CD1c-positive myeloid dendritic cell (primary cell): Measurements from ENCODE around the gene TRPC4AP.

Experiments
- DNase-seq: peaks from one replicate; pipeline ENCODE4 v3.0.0-alpha.2; 2016; ENCODE audit errors: extremely low spot score

The TRPC4AP gene

DNA sequence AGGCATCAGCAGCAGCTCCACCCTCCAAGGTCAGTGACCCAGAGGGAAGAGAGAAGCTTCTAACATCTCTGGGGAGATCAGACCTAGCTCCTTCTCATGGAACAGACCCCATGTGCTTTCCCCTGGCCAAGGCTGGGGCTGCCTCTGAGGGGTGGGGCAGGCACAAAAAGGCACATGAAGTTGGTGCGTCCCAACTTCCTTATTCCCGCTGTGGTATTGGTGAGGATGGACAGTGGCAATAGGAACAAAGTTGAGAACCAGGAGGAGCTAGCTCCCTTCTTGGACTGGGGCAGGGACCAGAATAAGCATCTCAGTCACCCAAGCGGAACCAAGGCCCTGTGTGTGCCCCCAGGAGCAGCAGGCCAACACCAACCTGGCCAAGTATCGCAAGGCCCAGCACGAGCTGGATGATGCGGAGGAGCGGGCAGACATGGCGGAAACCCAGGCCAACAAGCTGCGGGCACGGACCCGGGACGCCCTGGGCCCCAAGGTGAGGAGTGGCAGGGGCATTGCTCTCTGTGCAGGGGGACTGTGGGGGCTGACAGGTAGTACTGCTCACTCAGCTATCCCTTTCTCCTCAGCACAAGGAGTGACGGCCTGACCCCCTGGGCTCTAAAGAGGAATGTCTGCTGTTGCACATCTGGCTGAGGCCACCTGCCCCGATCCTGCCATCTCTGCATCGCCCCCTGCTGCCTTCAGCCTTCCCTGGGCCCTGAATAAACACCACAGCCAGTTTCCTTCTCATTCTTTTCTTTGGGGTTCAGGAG, 90.8 kb downstream of the TRPC4AP start:
- DNase-seq: no peak

DNA sequence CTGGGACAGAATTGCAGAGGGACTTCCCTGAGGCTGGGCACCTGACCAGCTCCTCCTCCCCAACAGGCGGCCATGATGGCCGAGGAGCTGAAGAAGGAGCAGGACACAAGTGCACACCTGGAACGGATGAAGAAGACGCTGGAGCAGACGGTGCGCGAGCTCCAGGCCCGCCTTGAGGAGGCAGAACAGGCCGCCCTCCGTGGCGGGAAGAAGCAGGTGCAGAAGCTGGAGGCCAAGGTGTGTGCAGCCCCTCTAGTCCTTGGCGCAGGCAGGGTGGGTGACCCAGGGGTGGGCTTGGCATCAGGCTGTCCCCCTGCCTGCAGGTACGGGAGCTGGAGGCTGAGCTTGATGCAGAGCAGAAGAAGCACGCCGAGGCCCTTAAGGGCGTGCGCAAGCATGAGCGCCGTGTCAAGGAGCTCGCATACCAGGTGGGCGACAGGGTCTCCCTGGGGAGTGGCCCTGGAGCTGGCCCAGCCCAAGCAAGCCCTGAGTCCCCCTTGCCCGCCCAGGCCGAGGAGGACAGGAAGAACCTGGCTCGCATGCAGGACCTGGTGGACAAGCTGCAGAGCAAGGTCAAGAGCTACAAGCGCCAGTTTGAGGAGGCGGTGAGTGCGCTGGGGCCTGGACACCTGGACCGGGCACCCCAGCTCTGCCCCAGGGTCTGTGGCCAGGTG, 91.5 kb downstream of the TRPC4AP start:
- no peak for DNase-seq

DNA sequence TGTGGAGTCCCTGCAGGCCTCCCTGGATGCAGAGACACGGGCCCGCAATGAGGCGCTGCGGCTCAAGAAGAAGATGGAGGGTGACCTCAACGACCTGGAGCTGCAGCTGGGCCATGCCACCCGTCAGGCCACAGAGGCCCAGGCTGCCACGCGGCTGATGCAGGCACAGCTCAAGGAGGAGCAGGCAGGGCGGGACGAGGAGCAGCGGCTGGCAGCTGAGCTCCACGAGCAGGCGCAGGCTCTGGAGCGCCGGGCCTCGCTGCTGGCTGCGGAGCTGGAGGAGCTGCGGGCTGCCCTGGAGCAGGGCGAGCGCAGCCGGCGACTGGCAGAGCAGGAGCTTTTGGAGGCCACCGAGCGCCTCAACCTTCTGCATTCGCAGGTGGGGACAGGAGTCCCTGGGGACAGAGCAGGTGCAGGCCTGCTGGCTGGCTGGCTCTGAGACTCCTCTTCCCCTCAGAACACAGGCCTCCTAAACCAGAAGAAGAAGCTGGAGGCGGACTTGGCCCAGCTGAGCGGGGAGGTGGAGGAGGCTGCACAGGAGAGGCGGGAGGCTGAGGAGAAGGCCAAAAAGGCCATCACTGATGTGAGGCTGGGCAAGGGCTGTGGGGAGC, 92.2 kb downstream of the TRPC4AP start:
- no peak for DNase-seq

DNA sequence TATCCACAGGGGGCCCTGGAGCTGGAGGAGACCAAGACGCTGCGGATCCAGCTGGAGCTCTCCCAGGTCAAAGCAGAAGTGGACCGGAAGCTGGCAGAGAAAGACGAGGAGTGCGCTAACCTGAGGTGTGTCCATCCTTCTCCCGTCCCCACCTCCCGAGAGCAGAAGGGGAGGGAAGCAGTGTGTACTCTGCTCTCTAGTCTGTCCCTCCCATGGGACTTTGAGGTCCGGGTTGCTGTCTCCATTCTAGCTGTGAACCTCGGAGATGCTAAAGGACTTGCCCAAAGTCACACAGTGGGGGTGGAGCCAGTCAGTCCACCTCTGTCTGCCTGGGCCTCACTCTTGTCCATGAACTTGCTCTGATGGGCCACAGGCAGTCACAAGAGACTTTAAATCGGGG, 92.8 kb downstream of the TRPC4AP start:
- no peak for DNase-seq

DNA sequence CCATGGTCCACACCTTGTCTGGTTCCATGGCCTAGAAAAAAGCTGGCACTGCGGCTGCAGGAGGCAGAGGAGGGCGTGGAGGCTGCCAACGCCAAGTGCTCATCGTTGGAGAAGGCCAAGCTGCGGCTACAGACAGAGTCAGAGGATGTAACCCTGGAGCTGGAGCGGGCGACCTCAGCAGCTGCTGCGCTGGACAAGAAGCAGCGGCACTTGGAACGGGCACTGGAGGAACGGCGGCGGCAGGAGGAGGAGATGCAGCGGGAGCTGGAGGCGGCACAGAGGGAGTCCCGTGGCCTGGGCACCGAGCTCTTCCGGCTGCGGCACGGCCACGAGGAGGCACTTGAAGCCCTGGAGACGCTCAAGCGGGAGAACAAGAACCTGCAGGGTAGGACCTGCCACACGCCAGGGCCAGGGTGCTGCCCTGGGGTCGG, 93.6 kb downstream of the TRPC4AP start:
- DNase-seq: no peak

DNA sequence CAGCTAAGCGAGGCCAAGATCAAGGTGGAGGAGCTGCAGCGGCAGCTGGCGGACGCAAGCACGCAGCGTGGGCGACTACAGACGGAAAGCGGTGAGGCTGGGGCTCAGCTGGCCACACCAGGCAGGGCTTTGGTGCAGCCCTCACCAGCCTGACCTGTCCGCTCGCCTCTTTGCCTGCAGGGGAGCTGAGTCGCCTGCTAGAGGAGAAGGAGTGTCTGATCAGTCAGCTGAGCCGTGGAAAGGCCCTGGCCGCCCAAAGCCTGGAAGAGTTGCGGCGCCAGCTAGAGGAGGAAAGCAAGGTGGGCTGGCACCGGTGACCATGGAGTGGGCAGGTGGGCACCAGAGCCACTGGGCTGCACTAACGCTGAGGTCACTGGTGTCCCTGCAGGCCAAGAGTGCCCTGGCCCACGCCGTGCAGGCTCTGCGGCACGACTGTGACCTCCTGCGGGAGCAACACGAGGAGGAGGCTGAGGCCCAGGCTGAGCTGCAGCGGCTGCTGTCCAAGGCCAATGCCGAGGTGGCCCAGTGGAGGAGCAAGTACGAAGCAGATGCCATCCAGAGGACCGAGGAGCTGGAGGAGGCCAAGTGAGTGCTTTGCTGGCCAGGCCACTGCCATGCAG, 94.2 kb downstream of the TRPC4AP start:
- DNase-seq: no peak

DNA sequence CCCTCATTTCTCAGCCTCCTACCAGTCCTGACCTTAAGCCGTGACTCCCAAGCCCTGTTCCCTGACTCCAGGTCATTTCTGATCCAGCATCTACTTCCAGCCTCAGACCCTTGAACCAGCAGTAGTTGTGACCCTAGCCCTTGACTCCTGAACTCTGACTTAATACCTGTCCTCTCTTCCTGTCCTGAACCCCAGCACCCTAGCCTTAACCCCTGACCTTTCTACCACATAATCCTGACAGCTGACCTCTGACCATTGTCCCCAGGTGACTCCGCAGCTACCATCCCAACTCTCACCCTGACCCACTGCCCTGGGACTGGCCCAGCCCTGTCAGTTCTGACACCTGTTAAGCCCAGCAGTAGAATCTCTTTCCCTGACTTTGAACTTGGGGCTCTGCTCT, 94.8 kb downstream of the TRPC4AP start:
- no peak for DNase-seq

DNA sequence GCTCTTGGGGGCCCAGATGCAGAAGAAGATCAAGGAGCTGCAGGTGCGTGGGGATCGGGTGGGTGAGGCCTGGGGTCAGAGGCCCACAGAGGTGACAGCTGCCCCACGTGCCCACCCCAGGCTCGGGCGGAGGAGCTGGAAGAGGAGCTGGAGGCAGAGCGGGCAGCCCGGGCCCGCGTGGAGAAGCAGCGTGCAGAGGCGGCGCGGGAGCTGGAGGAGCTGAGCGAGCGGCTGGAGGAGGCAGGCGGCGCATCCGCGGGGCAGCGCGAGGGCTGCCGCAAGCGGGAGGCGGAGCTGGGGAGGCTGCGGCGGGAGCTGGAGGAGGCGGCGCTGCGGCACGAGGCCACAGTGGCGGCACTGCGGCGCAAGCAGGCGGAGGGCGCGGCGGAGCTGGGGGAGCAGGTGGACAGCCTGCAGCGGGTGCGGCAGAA, 95.5 kb downstream of the TRPC4AP start:
- no peak for DNase-seq

DNA sequence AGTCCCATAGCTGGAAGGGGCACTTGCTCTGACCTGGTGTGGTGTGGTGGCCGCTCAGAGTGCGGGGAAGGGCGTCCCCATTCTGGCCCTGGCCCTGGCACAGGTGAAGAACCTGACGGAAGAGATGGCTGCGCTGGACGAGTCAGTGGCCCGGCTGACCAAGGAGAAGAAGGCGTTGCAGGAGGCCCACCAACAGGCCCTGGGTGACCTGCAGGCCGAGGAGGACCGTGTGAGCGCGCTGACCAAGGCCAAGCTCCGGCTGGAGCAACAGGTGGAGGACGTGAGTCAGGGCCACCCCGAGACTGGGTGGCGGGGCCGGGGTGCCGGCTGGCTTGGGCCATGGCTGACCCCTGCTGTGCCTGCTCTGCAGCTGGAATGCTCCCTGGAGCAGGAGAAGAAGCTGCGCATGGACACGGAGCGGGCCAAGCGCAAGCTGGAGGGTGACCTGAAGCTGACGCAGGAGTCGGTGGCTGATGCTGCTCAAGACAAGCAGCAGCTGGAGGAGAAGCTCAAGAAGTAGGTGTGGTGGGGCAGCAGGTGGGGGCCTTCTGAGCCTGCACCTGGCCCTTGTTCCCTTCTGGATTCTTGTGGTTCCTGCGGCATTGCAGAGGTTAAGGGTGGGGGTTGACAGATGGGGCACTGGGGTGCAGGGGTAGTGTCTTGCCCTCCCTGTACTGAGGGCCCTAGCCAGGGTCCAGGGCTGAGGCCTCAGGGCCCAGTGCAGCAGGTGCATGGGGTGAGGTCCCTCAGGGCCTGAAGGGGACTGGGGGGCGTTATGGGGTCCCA, 96.2 kb downstream of the TRPC4AP start:
- DNase-seq: no peak

DNA sequence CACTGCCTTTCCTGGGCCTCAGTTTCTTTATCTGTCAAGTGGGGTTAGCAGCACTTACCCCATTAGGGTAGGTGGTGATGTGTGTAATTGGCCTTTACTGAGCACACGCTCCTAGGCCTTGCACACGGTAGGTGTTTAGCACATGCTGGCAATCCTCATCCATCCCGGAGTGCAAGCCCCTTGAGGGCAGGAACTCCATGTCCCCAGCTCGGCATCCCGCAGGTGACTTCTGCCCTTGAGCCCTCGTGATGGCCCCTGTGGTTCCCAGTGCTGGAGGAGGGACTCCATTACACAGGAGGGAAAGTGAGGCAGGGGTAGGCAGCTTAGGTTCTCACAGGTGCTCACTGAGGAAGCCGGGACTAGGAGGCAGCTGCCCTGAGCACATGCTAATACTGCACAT, 96.9 kb downstream of the TRPC4AP start:
- no peak for DNase-seq

DNA sequence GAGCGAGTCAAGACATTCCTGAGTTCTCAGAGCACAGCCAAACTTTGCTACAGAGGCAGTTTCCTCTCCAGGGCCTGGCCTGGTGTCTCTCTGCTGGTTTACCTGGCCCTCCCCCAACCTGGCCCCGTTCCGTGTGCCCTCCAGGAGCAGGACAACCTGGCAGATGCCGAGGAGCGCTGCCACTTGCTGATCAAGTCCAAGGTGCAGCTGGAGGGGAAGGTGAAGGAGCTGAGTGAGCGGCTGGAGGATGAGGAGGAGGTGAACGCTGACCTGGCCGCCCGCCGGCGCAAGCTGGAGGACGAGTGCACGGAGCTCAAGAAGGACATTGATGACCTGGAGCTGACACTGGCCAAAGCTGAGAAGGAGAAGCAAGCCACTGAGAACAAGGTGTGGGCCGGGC, 97.4 kb downstream of the TRPC4AP start:
- DNase-seq: no peak

DNA sequence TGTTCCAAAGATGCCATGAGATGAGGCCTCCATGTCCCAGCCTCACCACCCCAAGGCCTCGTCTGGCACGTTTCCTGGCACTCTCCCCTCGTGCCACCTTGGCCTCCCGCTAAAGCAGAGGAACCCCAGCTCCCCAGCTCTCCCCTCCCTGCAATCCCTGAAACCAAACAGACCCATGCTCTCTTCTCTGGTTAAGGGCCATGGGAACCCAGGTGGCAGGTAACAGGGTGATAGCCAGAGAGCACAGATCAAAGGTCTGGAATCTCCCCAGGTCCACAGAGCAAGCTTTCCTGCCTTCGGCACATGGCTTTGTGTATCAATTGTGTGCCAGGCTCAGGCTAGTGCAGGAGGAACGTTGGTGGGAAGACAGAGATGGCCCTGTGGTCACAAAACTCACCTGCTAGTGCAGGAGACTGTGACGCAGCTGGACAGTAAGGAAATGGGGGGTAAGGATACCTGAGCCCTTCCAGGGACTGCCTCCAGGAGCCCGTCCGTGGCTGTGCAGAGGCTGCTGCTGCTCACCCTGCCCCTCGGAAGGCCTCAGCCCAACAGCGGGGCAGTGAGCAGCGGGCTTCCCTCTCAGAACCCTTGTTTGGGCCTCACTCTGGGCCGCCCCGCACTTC, 98.0 kb downstream of the TRPC4AP start:
- no peak for DNase-seq

DNA sequence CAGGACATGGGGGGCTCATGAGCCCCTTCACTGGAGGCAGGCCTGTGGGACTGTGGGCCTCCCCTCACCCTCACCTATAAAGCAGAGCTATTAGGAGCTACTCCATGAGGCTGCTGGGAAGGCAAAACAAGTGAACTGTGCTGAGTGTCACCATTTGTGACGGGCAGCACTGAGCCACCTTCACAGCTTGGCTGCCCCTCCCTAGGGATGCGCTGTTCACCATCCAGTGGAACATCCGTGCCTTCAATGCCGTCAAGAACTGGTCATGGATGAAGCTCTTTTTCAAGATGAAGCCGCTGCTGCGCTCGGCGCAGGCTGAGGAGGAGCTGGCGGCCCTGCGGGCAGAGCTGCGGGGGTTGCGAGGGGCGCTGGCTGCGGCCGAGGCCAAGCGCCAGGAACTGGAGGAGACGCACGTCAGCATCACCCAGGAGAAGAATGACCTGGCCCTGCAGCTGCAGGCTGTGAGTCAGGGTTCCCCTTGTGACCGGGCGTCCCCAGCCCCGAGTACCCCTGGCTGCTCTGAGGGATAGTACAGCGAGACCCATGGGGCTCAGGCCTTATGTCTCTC, 98.6 kb downstream of the TRPC4AP start:
- DNase-seq: no peak

DNA sequence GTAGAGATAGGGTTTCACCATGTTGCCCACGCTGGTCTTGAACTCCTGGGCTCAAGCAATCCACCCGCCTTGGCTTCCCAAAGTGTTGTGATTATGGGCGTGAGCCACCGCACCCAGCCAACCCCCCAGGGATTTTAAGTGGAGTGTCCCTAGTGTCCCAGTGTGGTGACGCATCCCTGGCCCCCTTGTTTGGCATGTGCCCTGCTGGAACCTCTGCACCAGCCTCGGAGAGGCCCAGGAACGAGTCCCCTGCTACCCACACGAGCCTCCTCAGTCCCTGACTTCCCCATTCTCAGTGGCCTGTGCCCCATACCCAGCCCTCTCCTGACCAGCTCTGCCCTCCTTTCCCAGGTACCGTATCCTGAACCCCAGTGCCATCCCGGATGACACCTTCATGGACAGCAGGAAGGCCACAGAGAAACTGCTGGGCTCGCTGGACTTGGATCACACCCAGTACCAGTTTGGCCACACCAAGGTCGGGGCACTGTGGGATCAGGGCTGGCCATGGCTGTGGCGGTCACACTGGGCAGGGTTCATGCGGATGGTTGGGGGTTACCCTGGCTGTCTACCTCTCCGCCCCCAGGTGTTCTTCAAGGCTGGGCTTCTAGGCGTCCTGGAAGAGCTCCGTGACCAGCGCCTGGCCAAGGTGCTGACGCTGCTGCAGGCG, 99.7 kb downstream of the TRPC4AP start:
- DNase-seq: no peak

DNA sequence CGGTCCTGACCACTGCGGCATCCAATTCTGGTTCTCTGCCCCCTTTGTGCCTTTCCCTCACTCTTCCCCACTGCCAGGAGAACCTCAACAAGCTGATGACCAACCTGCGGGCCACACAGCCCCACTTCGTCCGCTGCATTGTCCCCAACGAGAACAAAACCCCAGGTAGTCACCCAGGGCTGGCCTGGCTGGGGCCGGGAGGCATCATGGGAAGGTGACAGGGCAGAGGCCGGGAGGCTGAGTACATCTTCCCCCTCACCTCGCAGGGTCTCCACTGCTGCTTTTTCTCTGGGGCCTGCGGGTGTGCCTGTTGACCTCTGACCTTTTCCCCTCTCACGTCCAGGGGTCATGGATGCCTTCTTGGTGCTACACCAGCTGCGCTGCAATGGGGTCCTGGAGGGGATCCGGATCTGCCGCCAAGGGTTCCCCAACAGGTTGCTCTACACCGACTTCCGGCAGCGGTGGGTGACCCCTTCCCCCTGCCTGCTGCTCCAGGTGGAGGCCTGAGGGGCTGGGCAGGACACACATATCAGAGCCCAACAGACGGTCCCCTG, 101.9 kb downstream of the TRPC4AP start:
- DNase-seq: no peak

DNA sequence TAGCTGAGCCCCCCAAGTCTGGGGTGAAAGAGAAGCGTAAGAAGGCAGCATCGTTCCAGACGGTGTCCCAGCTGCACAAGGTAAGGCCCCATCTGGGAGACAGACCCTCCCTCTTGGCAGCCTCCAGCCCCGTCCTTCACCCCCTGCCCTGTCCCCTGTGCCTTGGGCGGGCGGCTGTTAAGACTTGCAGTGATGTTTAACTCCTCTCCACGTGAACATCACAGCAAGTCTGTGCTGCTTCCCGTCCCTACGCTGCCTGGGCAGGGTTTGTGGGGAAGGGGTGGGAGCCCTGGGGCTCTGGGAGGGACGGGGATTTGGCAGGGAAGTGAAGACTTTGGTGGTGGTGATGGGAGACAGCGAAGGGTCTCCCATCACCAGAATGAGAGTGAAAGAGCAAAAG, 102.4 kb downstream of the TRPC4AP start:
- no peak for DNase-seq

DNA sequence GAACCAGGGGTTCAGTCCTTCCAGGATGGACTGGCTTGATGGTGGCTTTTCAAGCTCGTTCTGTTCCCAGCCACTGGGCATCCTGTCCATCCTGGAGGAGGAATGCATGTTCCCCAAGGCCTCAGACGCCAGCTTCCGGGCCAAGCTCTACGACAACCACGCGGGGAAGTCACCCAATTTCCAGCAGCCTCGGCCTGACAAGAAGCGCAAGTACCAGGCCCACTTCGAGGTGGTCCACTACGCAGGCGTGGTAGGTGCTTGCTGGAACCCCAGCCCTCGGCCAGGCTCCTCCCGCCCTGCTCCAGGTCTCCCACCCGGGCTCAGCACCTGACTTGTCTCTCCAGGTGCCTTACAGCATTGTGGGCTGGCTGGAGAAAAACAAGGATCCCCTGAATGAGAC, 102.9 kb downstream of the TRPC4AP start:
- DNase-seq: no peak

DNA sequence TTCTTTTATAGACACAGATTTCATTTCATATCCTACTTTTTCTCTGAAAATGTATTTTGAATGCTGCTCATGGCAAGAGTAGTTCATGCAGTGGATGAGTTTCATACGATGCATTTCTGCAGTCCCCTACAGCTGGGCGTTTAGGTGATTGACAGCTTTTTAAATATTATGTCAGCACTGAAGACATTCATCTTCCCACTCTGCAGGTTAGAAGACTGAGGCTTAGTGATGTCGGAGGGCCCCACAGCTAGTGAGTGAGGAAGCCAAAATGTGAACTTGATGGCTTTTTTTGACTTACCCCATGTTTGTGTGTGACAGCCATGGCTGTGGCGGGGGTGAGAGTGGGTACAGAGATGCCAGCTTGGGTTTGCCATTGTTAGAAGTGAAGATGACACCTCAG, 103.5 kb downstream of the TRPC4AP start:
- no peak for DNase-seq

DNA sequence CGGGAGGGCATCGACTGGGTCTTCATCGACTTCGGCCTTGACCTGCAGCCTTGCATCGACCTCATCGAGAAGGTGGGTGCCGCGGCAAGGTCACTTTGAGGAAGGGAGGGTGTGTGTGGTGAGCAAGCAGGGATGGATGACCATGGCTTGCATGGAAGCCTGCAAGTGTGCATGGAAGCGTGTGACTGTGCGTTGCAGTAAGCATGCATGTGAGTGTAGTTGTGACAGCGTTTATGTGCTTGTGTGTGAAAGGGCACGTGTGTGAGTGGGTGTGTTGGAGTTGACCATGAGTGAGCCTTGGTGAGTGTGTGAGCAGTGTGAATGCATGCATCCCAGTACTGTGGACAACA, 104.4 kb downstream of the TRPC4AP start:
- DNase-seq: no peak
